Measurements from ENCODE around the gene PPP2R2C. TPM values are rescaled to one million over a fixed set of nuclear protein-coding genes. Genes with fewer than 3 reads are reported as not detected.

The PPP2R2C gene
- total and polyA plus RNA-seq, 9 of the 15 experiments (the other 6 are each of a cell fraction or from before 2014, with no cell fraction given) = 0.04 to 0.06 TPM; not detected in 7

DNA sequence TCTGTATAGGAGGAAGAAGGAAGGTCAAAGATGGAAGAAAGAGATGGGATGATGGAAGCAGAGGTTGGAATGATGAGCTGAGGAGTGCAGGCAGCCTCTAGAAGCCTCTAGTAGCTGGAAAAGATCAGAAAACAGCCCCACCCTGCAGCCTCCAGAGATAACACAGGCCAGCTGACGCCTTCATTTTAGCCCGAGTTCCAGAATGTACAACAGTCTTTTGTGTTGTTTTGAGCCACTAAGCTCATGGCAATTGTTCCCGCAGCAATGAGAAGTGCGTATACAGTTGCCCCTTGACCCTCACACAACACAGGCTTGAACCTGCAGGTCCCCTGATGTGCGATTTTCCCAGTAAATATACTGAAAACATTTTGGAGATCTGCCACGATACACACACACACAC, 130.7 kb downstream of the PPP2R2C start:
- no peak overlapping the region for H3K4me3 ChIP-seq
- H3K79me2 ChIP-seq (ENCODE audit: control insufficient read depth, insufficient read depth, low read length) = no peaks in the 10 kb centered on the region
- H3K9ac ChIP-seq (ENCODE audit: insufficient read depth in 1 of 2, low read depth in 2 of 2, low read length in 2 of 2) = no peak overlapping the region
- no peak overlapping the region for H3K4me2 ChIP-seq (ENCODE audit: insufficient read depth, low read length)
- peaks cover 0 to 3% of the 10 kb centered on the region in 2 experiments; a peak in 1 of 5 replicates for H3K4me1 ChIP-seq (replicated peaks in 1 of 2; ENCODE audit: control insufficient read depth in 2 of 2, insufficient read depth in 2 of 2, low read length in 2 of 2)
- no peaks in the 10 kb centered on the region for H3K36me3 ChIP-seq (ENCODE audit: control insufficient read depth, insufficient read depth, low read length)
- POLR2A ChIA-PET = interaction anchor here (0.6 to 1.0 kb wide), 2 partner anchors 37 to 737 kb away, joined by 3 read pairs; no protein-coding TSS in a partner anchor
- no TSS peak for BruUV-seq (replicated peaks)
- intact Hi-C loops (cut with micrococcal nuclease) = no loop called here
- no peak overlapping the region for H2AFZ ChIP-seq (ENCODE audit: low read depth, low read length)
- H4K20me1 ChIP-seq (replicated peaks; ENCODE audit: control insufficient read depth, insufficient read depth, low read length) = peaks cover 7% of the 10 kb centered on the region; the same call in 1 of the 2 replicates
- no peaks in the 10 kb centered on the region for H3K9me3 ChIP-seq (replicated peaks; ENCODE audit: control insufficient read depth, insufficient read depth, low read depth, low read length)
- CTCF ChIA-PET (ENCODE audit: low intra/inter-chr PET ratio) = no interaction called here
- no peaks in the 10 kb centered on the region for H3K9me1 ChIP-seq (ENCODE audit: control insufficient read depth, insufficient read depth, low read length)
- FAIRE-seq (no peak), DNase-seq (ENCODE audit: extremely low read depth in 1 of 4, low spot score in 3 of 4) (no peak), ATAC-seq (no peak)
- TF ChIP-seq SMC3 (conservative IDR thresholded peaks at IDR 0.05; ENCODE audit: insufficient read depth, low read depth, low read length) = no peak
- TF ChIP-seq STAT5A (IDR thresholded peaks at IDR 0.05; ENCODE audit: borderline replicate concordance, low read length) = no peak
- TF ChIP-seq BCL6 (CRISPR knock-in tag; IDR thresholded peaks at IDR 0.05) = no peak
- no peak for TF ChIP-seq CHD2 (IDR thresholded peaks at IDR 0.05; ENCODE audit: low read depth, low read length)
- no peak for TF ChIP-seq JUN (IDR thresholded peaks at IDR 0.05; ENCODE audit: borderline replicate concordance, low read depth, low read length)
- no peak for TF ChIP-seq JUN (CRISPR knock-in tag; IDR thresholded peaks at IDR 0.05; ENCODE audit: borderline replicate concordance)
- peaks cover 0 to 37% of the 10 kb centered on the region in 2 experiments; a peak in 3 of 5 replicates for H3K27me3 ChIP-seq (ENCODE audit: control insufficient read depth in 2 of 2, insufficient read depth in 2 of 2, low read length in 2 of 2)
- WGBS (ENCODE audit: insufficient coverage, low coverage, missing lambda C conversion rate) = 0% methylated on average over 6 of the region's 6 CpGs
- in situ Hi-C loops (cut with MboI) = no loop called here
- no peak overlapping the region for H3K27ac ChIP-seq (ENCODE audit: extremely low read depth, low read depth, low read length)

- Histone ChIP-seq H3K36me3 (ENCODE audit: control insufficient read depth, insufficient read depth, low read length) (no peaks in the 10 kb centered on the region), H3K27ac (ENCODE audit: extremely low read depth, low read depth, low read length) (no peak overlapping the region), H3K27me3 (ENCODE audit: control insufficient read depth in 2 of 2, insufficient read depth in 2 of 2, low read length in 2 of 2) (peaks cover 0 to 28% of the 10 kb centered on the region in 2 experiments; a peak in 2 of 5 replicates), H3K9me3 (replicated peaks; ENCODE audit: control insufficient read depth, insufficient read depth, low read depth, low read length) (no peaks in the 10 kb centered on the region), H3K9ac (ENCODE audit: insufficient read depth in 1 of 2, low read depth in 2 of 2, low read length in 2 of 2) (no peak overlapping the region), H4K20me1 (replicated peaks; ENCODE audit: control insufficient read depth, insufficient read depth, low read length) (peaks cover 7% of the 10 kb centered on the region; the same call in 1 of the 2 replicates), H3K9me1 (ENCODE audit: control insufficient read depth, insufficient read depth, low read length) (no peaks in the 10 kb centered on the region), H3K4me1 (replicated peaks in 1 of 2; ENCODE audit: control insufficient read depth in 2 of 2, insufficient read depth in 2 of 2, low read length in 2 of 2) (peaks cover 0 to 3% of the 10 kb centered on the region in 2 experiments; a peak in 1 of 5 replicates), H3K4me2 (ENCODE audit: insufficient read depth, low read length) (no peak overlapping the region), H3K4me3 (no peak overlapping the region), H3K79me2 (ENCODE audit: control insufficient read depth, insufficient read depth, low read length) (no peaks in the 10 kb centered on the region), H2AFZ (ENCODE audit: low read depth, low read length) (no peak overlapping the region)
- ChIA-PET POLR2A (interaction anchor here (0.7 kb wide), 1 partner anchor 14 kb away, joined by 3 read pairs; no protein-coding TSS in a partner anchor), CTCF (ENCODE audit: low intra/inter-chr PET ratio) (no interaction called here)
- no TSS peak for BruUV-seq (replicated peaks)
- in situ Hi-C loops (cut with MboI) = no loop called here
- ATAC-seq (no peak), FAIRE-seq (no peak), DNase-seq (ENCODE audit: extremely low read depth in 1 of 4, low spot score in 3 of 4) (no peak)
- WGBS (ENCODE audit: insufficient coverage, low coverage, missing lambda C conversion rate) = 0% methylated on average over 9 of the region's 9 CpGs
- intact Hi-C loops (cut with micrococcal nuclease) = no loop called here
- TF ChIP-seq E2F6 (IDR thresholded peaks at IDR 0.05; ENCODE audit: borderline replicate concordance in 1 of 2, extremely low read depth in 1 of 2, insufficient read depth in 1 of 2, insufficient read length in 1 of 2, low read depth in 1 of 2, low read length in 1 of 2, poor library complexity in 1 of 2, severe bottlenecking in 1 of 2) (no peak), SAP30 (IDR thresholded peaks at IDR 0.05; ENCODE audit: borderline replicate concordance, insufficient read depth, low read depth, low read length, poor library complexity, severe bottlenecking) (no peak), CREM (IDR thresholded peaks at IDR 0.05; ENCODE audit: low read depth) (no peak), ZNF143 (CRISPR knock-in tag; IDR thresholded peaks at IDR 0.05) (no peak), RFX5 (IDR thresholded peaks at IDR 0.05; ENCODE audit: low read depth, low read length) (no peak), ZNF551 (CRISPR knock-in tag; IDR thresholded peaks at IDR 0.05) (no peak)
Measured at GRCh38 chr4:6340446-6341015, 131.9 kb downstream of the PPP2R2C start.
